Body of pancreas (tissue), 4 donors: ENCODE results near the gene CCDC146.

Source experiments
- POLR2A ChIP-seq, 3 donors: fragments of 450-650 bp; IDR thresholded peaks; one replicate each; pipeline ENCODE4 v1.6.1; 2016; ENCODE audit warnings: antibody characterized with exemption in 3 of 3, mild to moderate bottlenecking in 2 of 3
- TF ChIP-seq, protein P1 (sequence below), 7 experiments: fragments of 450-650 bp in 4 of 7; fragments of 200-600 bp in 3 of 7; sonication (generic) in 3 of 7; IDR thresholded peaks; one replicate each; pipeline ENCODE4 v1.5.1; 2016 to 2019; ENCODE audit warnings: antibody characterized with exemption in 7 of 7

DNA sequence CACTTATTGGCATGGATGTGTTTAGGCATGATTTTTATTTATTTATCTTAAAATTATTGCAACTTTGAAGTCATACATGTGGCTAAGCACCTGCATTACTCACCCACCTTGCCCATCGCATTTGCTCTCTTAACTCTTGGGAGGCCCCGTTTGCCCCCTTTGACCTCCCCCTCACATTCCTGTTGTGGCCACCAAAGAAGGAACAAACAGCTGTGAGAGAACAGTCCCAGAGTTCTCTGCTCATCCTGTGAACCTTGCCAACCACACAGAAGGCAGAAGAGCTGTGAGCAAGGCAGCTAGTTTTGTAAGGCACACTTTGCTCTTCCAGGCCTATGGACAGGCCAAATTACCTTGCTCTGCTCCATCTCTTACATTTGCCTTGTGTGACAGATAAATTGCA is 100.8 kb downstream of the CCDC146 start:
- TF ChIP-seq, protein P1, sequence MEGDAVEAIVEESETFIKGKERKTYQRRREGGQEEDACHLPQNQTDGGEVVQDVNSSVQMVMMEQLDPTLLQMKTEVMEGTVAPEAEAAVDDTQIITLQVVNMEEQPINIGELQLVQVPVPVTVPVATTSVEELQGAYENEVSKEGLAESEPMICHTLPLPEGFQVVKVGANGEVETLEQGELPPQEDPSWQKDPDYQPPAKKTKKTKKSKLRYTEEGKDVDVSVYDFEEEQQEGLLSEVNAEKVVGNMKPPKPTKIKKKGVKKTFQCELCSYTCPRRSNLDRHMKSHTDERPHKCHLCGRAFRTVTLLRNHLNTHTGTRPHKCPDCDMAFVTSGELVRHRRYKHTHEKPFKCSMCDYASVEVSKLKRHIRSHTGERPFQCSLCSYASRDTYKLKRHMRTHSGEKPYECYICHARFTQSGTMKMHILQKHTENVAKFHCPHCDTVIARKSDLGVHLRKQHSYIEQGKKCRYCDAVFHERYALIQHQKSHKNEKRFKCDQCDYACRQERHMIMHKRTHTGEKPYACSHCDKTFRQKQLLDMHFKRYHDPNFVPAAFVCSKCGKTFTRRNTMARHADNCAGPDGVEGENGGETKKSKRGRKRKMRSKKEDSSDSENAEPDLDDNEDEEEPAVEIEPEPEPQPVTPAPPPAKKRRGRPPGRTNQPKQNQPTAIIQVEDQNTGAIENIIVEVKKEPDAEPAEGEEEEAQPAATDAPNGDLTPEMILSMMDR (IDR thresholded peaks at IDR 0.05): no peak
- TF ChIP-seq POLR2A (IDR thresholded peaks at IDR 0.05): no peak
